Liver (tissue), 9 donors: ENCODE data around the gene TBC1D5. TPM values are rescaled to one million over a fixed set of nuclear protein-coding genes. Genes with fewer than 3 reads are reported as not detected.

ENCODE experiments used
- DNase-seq: peaks from one replicate; pipeline ENCODE4 v3.0.0-alpha.2; 2017; ENCODE audit warnings: low spot score
- H3K27ac ChIP-seq, 2 donors: one replicate each; pipeline ENCODE4 v1.7.0; 2013; ENCODE audit warnings: inconsistent platforms in 2 of 2, low read length in 2 of 2, control low read depth in 1 of 2, low read depth in 1 of 2, mild to moderate bottlenecking in 1 of 2
- H3K27me3 ChIP-seq, 4 donors: one replicate each; pipeline versions ENCODE4 v1.6.1 to v1.7.0; 2013; ENCODE audit warnings: low read length in 3 of 4, inconsistent platforms in 1 of 4, mild to moderate bottlenecking in 1 of 4, moderate library complexity in 1 of 4; ENCODE audit not compliant: control insufficient read depth in 4 of 4, insufficient read depth in 4 of 4
- H3K36me3 ChIP-seq, 4 donors: one replicate each; pipeline versions ENCODE4 v1.6.1 to v1.7.0; 2013; ENCODE audit warnings: low read length in 3 of 4, mild to moderate bottlenecking in 3 of 4, low read depth in 1 of 4, moderate library complexity in 1 of 4; ENCODE audit not compliant: control insufficient read depth in 4 of 4, insufficient read depth in 3 of 4
- H3K4me1 ChIP-seq, 4 donors: one replicate each; pipeline versions ENCODE4 v1.6.1 to v1.7.0; 2013; ENCODE audit warnings: low read length in 3 of 4, mild to moderate bottlenecking in 3 of 4, moderate library complexity in 1 of 4; ENCODE audit not compliant: control insufficient read depth in 4 of 4, insufficient read depth in 4 of 4
- H3K4me3 ChIP-seq, 3 donors: one replicate each; pipeline versions ENCODE4 v1.6.1 to v1.7.0; 2013; ENCODE audit warnings: low read length in 3 of 3, control low read depth in 1 of 3, low read depth in 1 of 3, mild to moderate bottlenecking in 1 of 3
- H3K9ac ChIP-seq, 2 donors: one replicate each; pipeline ENCODE4 v1.7.0; 2013; ENCODE audit warnings: low read length in 2 of 2, mild to moderate bottlenecking in 2 of 2, moderate library complexity in 2 of 2, control low read depth in 1 of 2, low read depth in 1 of 2
- H3K9me3 ChIP-seq, 4 donors: one replicate each; pipeline versions ENCODE4 v1.6.1 to v1.7.0; 2013; ENCODE audit warnings: low read length in 3 of 4; ENCODE audit not compliant: control insufficient read depth in 4 of 4
- EGR1 ChIP-seq, 2 donors: IDR thresholded peaks; 2 replicates each; pipeline ENCODE4 v1.6.1; 2016 to 2018; ENCODE audit warnings: antibody characterized with exemption in 2 of 2, low read depth in 2 of 2
- FOXA1 ChIP-seq: IDR thresholded peaks from 2 replicates; pipeline ENCODE4 v1.6.1; 2016; ENCODE audit warnings: antibody characterized with exemption
- FOXA2 ChIP-seq: IDR thresholded peaks from 2 replicates; pipeline ENCODE4 v1.6.1; 2016; ENCODE audit warnings: antibody characterized with exemption
- GABPA ChIP-seq, 2 donors: IDR thresholded peaks in 1 of 2; conservative IDR thresholded peaks in 1 of 2; 2 replicates each; pipeline ENCODE4 v1.6.1; 2016; ENCODE audit warnings: antibody characterized with exemption in 2 of 2, mild to moderate bottlenecking in 1 of 2, moderate library complexity in 1 of 2
- HNF4A ChIP-seq, 2 donors: conservative IDR thresholded peaks; 2 replicates each; pipeline ENCODE4 v1.6.1; 2016; ENCODE audit warnings: antibody characterized with exemption in 2 of 2, mild to moderate bottlenecking in 2 of 2
- HNF4G ChIP-seq: IDR thresholded peaks from 2 replicates; pipeline ENCODE4 v1.6.1; 2016; ENCODE audit warnings: antibody characterized with exemption
- JUND ChIP-seq, 2 donors: IDR thresholded peaks; 2 replicates each; pipeline ENCODE4 v1.6.1; 2016; ENCODE audit warnings: antibody characterized with exemption in 2 of 2
- NR2F2 ChIP-seq: IDR thresholded peaks from 2 replicates; pipeline ENCODE4 v1.6.1; 2016; ENCODE audit warnings: antibody characterized with exemption
- RAD21 ChIP-seq, 2 donors: IDR thresholded peaks; 2 replicates each; pipeline ENCODE4 v1.6.1; 2016; ENCODE audit warnings: antibody characterized with exemption in 2 of 2, mild to moderate bottlenecking in 2 of 2
- REST ChIP-seq: IDR thresholded peaks from 2 replicates; pipeline ENCODE4 v1.6.1; 2016; ENCODE audit warnings: antibody characterized with exemption, mild to moderate bottlenecking
- RXRA ChIP-seq, 2 donors: IDR thresholded peaks; 2 replicates each; pipeline ENCODE4 v1.6.1; 2017 to 2018; ENCODE audit warnings: antibody characterized with exemption in 2 of 2, mild to moderate bottlenecking in 1 of 2
- SP1 ChIP-seq: IDR thresholded peaks from 2 replicates; pipeline ENCODE4 v1.6.1; 2018; ENCODE audit warnings: antibody characterized with exemption, mild to moderate bottlenecking
- TAF1 ChIP-seq: conservative IDR thresholded peaks from 2 replicates; pipeline ENCODE4 v1.6.1; 2016; ENCODE audit warnings: antibody characterized with exemption, mild to moderate bottlenecking
- YY1 ChIP-seq: IDR thresholded peaks from 2 replicates; pipeline ENCODE4 v1.6.1; 2016; ENCODE audit warnings: antibody characterized with exemption, mild to moderate bottlenecking
- ZBTB33 ChIP-seq: IDR thresholded peaks from 2 replicates; pipeline ENCODE4 v1.6.1; 2016; ENCODE audit warnings: antibody characterized with exemption
- WGBS: extraction: QIAGEN DNeasy Blood & Tissue Kit; methylation state at CpG from one replicate; pipeline ENCODE4 v1.1.7; 2013; 5-methylcytosine and 5-hydroxymethylcytosine counted together
- polyA plus RNA-seq, 2 donors: library from polyadenylated mRNA; stranded (reverse) in 1 of 2; unstranded in 1 of 2; fragments of 200-250 nt in 1 of 2; fragments of >200 nt in 1 of 2; fragmentation: Nextera tagmentation in 1 of 2; extraction: Ambion mirVana in 1 of 2; gene quantifications; one replicate each; pipeline versions ENCODE4 v1.2.1 to v1.2.3, GENCODE V29; 2013 to 2015
- total RNA-seq, 2 donors: library from RNA; depleted of rRNA; stranded (reverse); fragments of >200 nt; gene quantifications; one replicate each; pipeline ENCODE4 v1.2.3, GENCODE V29; 2014
- TF ChIP-seq, protein P1 (sequence below): IDR thresholded peaks from 2 replicates; pipeline ENCODE4 v1.6.1; 2016; ENCODE audit warnings: antibody characterized with exemption
- TF ChIP-seq, protein P2 (sequence below): IDR thresholded peaks from 2 replicates; pipeline ENCODE4 v1.6.1; 2016; ENCODE audit warnings: antibody characterized with exemption
- donor health status: healthy.
- donor health status: healthy.
- donor health status: healthy.
- donor health status: healthy.
- donor health status: healthy.

The TBC1D5 gene
- total and polyA plus RNA-seq, 4 donors: 9.1 to 45.6 (median 25.6) TPM

DNA sequence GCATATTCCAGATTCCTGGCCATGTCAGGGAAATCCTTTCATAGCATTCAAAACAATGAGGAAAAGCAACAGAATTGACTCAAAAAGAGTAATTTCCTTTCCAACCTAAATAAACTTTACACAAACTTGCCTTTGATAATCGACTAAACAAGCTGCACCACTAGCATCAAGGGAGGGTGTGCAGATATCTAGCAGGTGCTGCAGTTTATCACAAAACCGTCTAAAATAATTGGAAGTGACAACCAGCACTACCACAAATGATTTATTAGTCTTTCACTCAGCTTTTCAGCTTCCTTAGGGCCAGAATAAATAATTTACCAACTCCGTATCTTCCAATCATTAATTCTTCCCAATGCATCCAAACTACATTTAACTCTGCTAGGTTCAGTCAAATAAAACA lies 71.7 kb downstream of the TBC1D5 start:
- no peak overlapping the region for H3K4me3 ChIP-seq
- WGBS: 72% methylated on average over 3 of the region's 3 CpGs

GRCh38 chr3:17664923-17665322 lies 77.5 kb downstream of the TBC1D5 start:
- no peak overlapping the region for H3K27ac ChIP-seq
- peaks cover 0 to 1% (median 0%) of the 10 kb centered on the region in 4 donors for H3K9me3 ChIP-seq
- H3K4me3 ChIP-seq: no peak overlapping the region
- no peak for DNase-seq
- H3K4me1 ChIP-seq: peaks cover 0 to 2% (median 0%) of the 10 kb centered on the region in 4 donors
- H3K9ac ChIP-seq: no peak overlapping the region
- 88% methylated on average over 3 of the region's 3 CpGs for WGBS
- no peaks in the 10 kb centered on the region for H3K27me3 ChIP-seq
- no peaks in the 10 kb centered on the region for H3K36me3 ChIP-seq
- TF ChIP-seq NR2F2 (no peak), SP1 (no peak), HNF4A (conservative IDR thresholded peaks at IDR 0.05) (no peak), FOXA1 (no peak), ZBTB33 (no peak), FOXA2 (no peak), YY1 (no peak), GABPA (IDR thresholded peaks at IDR 0.05 in 1 of 2, conservative IDR thresholded peaks at IDR 0.05 in 1 of 2) (no peak), EGR1 (IDR thresholded peaks at IDR 0.05; ENCODE audit: low read depth in 2 of 2) (no peak), RAD21 (IDR thresholded peaks at IDR 0.05) (no peak), RXRA (IDR thresholded peaks at IDR 0.05) (no peak), HNF4G (no peak)
- TF ChIP-seq, protein P1, sequence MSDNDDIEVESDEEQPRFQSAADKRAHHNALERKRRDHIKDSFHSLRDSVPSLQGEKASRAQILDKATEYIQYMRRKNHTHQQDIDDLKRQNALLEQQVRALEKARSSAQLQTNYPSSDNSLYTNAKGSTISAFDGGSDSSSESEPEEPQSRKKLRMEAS: no peak

More for the DNA sequence above, 71.7 kb downstream of the TBC1D5 start:
- TF ChIP-seq JUND (IDR thresholded peaks at IDR 0.05) (no peak), TAF1 (no peak), EGR1 (IDR thresholded peaks at IDR 0.05; ENCODE audit: low read depth in 2 of 2) (no peak), RXRA (IDR thresholded peaks at IDR 0.05) (no peak), NR2F2 (no peak), FOXA2 (no peak), YY1 (no peak), GABPA (IDR thresholded peaks at IDR 0.05 in 1 of 2, conservative IDR thresholded peaks at IDR 0.05 in 1 of 2) (no peak), ZBTB33 (no peak), REST (no peak), FOXA1 (no peak), RAD21 (IDR thresholded peaks at IDR 0.05) (no peak), SP1 (no peak), HNF4G (no peak), HNF4A (conservative IDR thresholded peaks at IDR 0.05) (no peak)
- TF ChIP-seq, protein P1: no peak
- TF ChIP-seq, protein P2, sequence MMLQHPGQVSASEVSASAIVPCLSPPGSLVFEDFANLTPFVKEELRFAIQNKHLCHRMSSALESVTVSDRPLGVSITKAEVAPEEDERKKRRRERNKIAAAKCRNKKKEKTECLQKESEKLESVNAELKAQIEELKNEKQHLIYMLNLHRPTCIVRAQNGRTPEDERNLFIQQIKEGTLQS: no peak
- peaks cover 0 to 1% (median 0%) of the 10 kb centered on the region in 4 donors for H3K9me3 ChIP-seq
- H3K27ac ChIP-seq: no peak overlapping the region
- no peaks in the 10 kb centered on the region for H3K27me3 ChIP-seq
- H3K36me3 ChIP-seq: no peaks in the 10 kb centered on the region
- no peak overlapping the region for H3K9ac ChIP-seq
- DNase-seq: no peak
- peaks cover 0 to 2% (median 0%) of the 10 kb centered on the region in 4 donors for H3K4me1 ChIP-seq
